Neural cell (in vitro differentiated cells): ENCODE results near the gene SDK2.

Experiments used
- CTCF ChIP-seq: fragments of 450-650 bp; IDR thresholded peaks from 2 replicates; pipeline ENCODE4 v1.5.1; 2014; ENCODE audit warnings: antibody characterized with exemption, mild to moderate bottlenecking, moderate library complexity; ENCODE audit not compliant: poor library complexity, severe bottlenecking
- EP300 ChIP-seq: fragments of 450-650 bp; conservative IDR thresholded peaks from 2 replicates; pipeline ENCODE4 v1.6.1; 2014; ENCODE audit warnings: antibody characterized with exemption, mild to moderate bottlenecking, moderate library complexity; ENCODE audit not compliant: poor library complexity, severe bottlenecking
- MXI1 ChIP-seq: fragments of 450-650 bp; conservative IDR thresholded peaks from 2 replicates; pipeline ENCODE4 v1.6.1; 2014; ENCODE audit warnings: antibody characterized with exemption, mild to moderate bottlenecking; ENCODE audit not compliant: poor library complexity, severe bottlenecking
- POLR2AphosphoS5 ChIP-seq: IDR thresholded peaks from 2 replicates; pipeline ENCODE4 v1.6.1; 2012
- TF ChIP-seq, protein P1 (sequence below): IDR thresholded peaks from 2 replicates; pipeline ENCODE4 v1.6.1; 2012; ENCODE audit warnings: borderline replicate concordance

- TF ChIP-seq MXI1 (no peak), CTCF (no peak), POLR2AphosphoS5 (no peak), EP300 (no peak)
- TF ChIP-seq, protein P1, sequence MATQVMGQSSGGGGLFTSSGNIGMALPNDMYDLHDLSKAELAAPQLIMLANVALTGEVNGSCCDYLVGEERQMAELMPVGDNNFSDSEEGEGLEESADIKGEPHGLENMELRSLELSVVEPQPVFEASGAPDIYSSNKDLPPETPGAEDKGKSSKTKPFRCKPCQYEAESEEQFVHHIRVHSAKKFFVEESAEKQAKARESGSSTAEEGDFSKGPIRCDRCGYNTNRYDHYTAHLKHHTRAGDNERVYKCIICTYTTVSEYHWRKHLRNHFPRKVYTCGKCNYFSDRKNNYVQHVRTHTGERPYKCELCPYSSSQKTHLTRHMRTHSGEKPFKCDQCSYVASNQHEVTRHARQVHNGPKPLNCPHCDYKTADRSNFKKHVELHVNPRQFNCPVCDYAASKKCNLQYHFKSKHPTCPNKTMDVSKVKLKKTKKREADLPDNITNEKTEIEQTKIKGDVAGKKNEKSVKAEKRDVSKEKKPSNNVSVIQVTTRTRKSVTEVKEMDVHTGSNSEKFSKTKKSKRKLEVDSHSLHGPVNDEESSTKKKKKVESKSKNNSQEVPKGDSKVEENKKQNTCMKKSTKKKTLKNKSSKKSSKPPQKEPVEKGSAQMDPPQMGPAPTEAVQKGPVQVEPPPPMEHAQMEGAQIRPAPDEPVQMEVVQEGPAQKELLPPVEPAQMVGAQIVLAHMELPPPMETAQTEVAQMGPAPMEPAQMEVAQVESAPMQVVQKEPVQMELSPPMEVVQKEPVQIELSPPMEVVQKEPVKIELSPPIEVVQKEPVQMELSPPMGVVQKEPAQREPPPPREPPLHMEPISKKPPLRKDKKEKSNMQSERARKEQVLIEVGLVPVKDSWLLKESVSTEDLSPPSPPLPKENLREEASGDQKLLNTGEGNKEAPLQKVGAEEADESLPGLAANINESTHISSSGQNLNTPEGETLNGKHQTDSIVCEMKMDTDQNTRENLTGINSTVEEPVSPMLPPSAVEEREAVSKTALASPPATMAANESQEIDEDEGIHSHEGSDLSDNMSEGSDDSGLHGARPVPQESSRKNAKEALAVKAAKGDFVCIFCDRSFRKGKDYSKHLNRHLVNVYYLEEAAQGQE: no peak
Measured at GRCh38 chr17:73588301-73588846, 55.9 kb downstream of the SDK2 start.
